Colonic mucosa (tissue), 4 donors: ENCODE measurements around the gene CREB5. TPM values are rescaled to one million over a fixed set of nuclear protein-coding genes. Genes with fewer than 3 reads are reported as not detected.

Source experiments
- DNase-seq: peaks from one replicate; pipeline ENCODE4 v3.0.0-alpha.2; 2020
- H3K27ac ChIP-seq: fragments of 200-600 bp; one replicate; pipeline ENCODE4 v1.8.0; 2021
- H3K27me3 ChIP-seq: fragments of 200-600 bp; one replicate; pipeline ENCODE4 v1.8.0; 2021
- H3K36me3 ChIP-seq: fragments of 200-600 bp; one replicate; pipeline ENCODE4 v1.8.0; 2021
- H3K4me1 ChIP-seq: fragments of 200-600 bp; one replicate; pipeline ENCODE4 v1.8.0; 2021; ENCODE audit warnings: mild to moderate bottlenecking
- H3K4me3 ChIP-seq: fragments of 200-600 bp; one replicate; pipeline ENCODE4 v1.8.0; 2021
- H3K9ac ChIP-seq, 2 donors: one replicate each; pipeline ENCODE4 v1.7.0; 2013; ENCODE audit warnings: control low read depth in 2 of 2, low read depth in 2 of 2, low read length in 2 of 2
- H3K9me3 ChIP-seq: fragments of 200-600 bp; one replicate; pipeline ENCODE4 v1.8.0; 2021
- CTCF ChIP-seq: fragments of 200-600 bp; IDR thresholded peaks from one replicate; pipeline ENCODE4 v1.8.0; 2022; ENCODE audit warnings: antibody characterized with exemption, mild to moderate bottlenecking
- intact Hi-C: fragments of 100-400 bp; cut with DNase I; formaldehyde crosslinking; loops from one replicate; pipeline ENCODE4 v1.14.1; 2022
- total RNA-seq, 2 donors: library from RNA; stranded (reverse); fragmentation: NEBNext Ultra II Directional in 1 of 2; extraction: Animal tissue kit (Norgen Biotek cat#: 25700) in 1 of 2; gene quantifications; one replicate each; pipeline ENCODE4 v1.2.1, GENCODE V29; 2021
- donor health status: healthy.
- donor health status: DM: no; HTN: no; CAD: no.
- donor health status: DM: no; HTN: no; CAD: no.

CREB5 gene
- total RNA-seq, 2 donors from 2014 or later: 0.54 to 3.6 TPM

- no peak overlapping the region for H3K27ac ChIP-seq
- no peak for DNase-seq
- no peaks in the 10 kb centered on the region for H3K9me3 ChIP-seq
- H3K4me3 ChIP-seq: no peak overlapping the region
- H3K36me3 ChIP-seq: no peaks in the 10 kb centered on the region
- no peak for TF ChIP-seq CTCF
- intact Hi-C loops: no loop called here
- no peak overlapping the region for H3K9ac ChIP-seq
- H3K4me1 ChIP-seq: no peaks in the 10 kb centered on the region
- no peaks in the 10 kb centered on the region for H3K27me3 ChIP-seq
Measured at GRCh38 chr7:28726555-28726954, 314.2 kb downstream of the CREB5 start.

DNA sequence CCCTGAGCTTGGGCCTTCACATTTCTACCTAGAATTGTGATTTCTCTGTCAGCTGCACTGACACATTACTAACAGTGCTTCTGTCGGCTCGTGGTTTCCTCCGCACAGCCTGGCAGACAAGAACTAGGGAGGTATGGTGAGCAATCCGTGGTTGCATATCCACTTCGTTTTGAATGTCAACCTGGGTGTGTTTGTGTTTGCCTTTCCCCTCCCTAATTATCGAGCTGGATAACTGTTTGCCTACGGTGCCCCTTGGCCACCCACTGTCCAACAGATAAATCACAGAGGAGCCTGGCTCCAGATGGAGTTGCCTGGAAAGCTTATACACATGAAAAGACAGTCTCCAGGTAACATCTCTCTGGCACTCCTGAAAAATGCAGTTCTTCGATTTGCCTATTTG, 317.0 kb downstream of the CREB5 start:
- intact Hi-C loops: no loop called here
- no peaks in the 10 kb centered on the region for H3K27me3 ChIP-seq
- no peak overlapping the region for H3K9ac ChIP-seq
- no peaks in the 10 kb centered on the region for H3K4me1 ChIP-seq
- no peak overlapping the region for H3K27ac ChIP-seq
- TF ChIP-seq CTCF: no peak
- H3K4me3 ChIP-seq: no peak overlapping the region
- DNase-seq: no peak
- H3K9me3 ChIP-seq: no peaks in the 10 kb centered on the region
- H3K36me3 ChIP-seq: no peaks in the 10 kb centered on the region

GRCh38 chr7:28729727-28730126, 317.4 kb downstream of the CREB5 start:
- intact Hi-C loops: no loop called here

DNA sequence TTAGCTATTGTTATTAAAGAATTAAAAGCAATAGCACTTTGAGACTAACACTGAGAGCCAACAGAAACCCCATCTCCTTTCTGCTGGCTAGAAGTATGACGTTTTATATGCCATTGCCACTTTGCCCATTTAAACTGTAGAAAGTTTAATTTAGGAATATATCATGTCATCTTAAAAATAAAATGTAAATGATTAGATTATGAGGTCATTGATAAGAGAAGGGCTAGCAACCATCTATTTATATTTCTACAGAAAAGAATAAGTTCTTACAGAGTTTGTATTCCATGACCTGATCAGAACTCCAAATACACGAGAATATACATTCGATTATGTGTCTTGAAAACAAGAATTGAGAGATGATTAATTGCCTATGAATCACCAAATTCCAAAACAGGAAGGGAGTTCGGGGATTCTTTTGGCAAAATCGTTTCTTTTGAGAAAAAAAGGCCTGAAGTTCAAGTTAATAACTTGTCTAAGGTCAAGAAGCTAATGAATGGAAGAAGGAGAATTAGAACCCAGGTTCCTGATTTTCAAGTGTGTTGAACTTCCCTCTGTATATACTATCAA, 318.9 kb downstream of the CREB5 start:
- Histone ChIP-seq H3K4me1 (no peaks in the 10 kb centered on the region), H3K27me3 (no peaks in the 10 kb centered on the region), H3K36me3 (no peaks in the 10 kb centered on the region), H3K9me3 (no peaks in the 10 kb centered on the region), H3K27ac (no peak overlapping the region), H3K4me3 (no peak overlapping the region), H3K9ac (no peak overlapping the region)
- no peak for DNase-seq
- TF ChIP-seq CTCF: no peak
- intact Hi-C loops: no loop called here

More at GRCh38 chr7:28729727-28730126, 317.4 kb downstream of the CREB5 start:
- H3K4me1 ChIP-seq: no peaks in the 10 kb centered on the region
- no peak for DNase-seq
- no peak overlapping the region for H3K27ac ChIP-seq
- no peak overlapping the region for H3K9ac ChIP-seq
- no peak for TF ChIP-seq CTCF
- no peaks in the 10 kb centered on the region for H3K36me3 ChIP-seq
- H3K27me3 ChIP-seq: no peaks in the 10 kb centered on the region
- no peak overlapping the region for H3K4me3 ChIP-seq
- H3K9me3 ChIP-seq: no peaks in the 10 kb centered on the region

GRCh38 chr7:28732071-28732869, 320.0 kb downstream of the CREB5 start:
- no peak overlapping the region for H3K9ac ChIP-seq
- H3K27me3 ChIP-seq: no peaks in the 10 kb centered on the region
- H3K9me3 ChIP-seq: no peaks in the 10 kb centered on the region
- intact Hi-C loops: no loop called here
- H3K4me3 ChIP-seq: no peak overlapping the region
- H3K4me1 ChIP-seq: no peaks in the 10 kb centered on the region
- no peak overlapping the region for H3K27ac ChIP-seq
- TF ChIP-seq CTCF: no peak
- DNase-seq: no peak
- H3K36me3 ChIP-seq: no peaks in the 10 kb centered on the region
